HG03039 (cell line): ENCODE results near the gene EGFL7.

Source experiments
- ATAC-seq: cut with Tn5 transposase; IDR thresholded peaks from one replicate; pipeline ENCODE4 v1.9.1; 2021; ENCODE audit warnings: mild to moderate bottlenecking, moderate library complexity; ENCODE audit not compliant: unreplicated experiment

The EGFL7 gene

DNA sequence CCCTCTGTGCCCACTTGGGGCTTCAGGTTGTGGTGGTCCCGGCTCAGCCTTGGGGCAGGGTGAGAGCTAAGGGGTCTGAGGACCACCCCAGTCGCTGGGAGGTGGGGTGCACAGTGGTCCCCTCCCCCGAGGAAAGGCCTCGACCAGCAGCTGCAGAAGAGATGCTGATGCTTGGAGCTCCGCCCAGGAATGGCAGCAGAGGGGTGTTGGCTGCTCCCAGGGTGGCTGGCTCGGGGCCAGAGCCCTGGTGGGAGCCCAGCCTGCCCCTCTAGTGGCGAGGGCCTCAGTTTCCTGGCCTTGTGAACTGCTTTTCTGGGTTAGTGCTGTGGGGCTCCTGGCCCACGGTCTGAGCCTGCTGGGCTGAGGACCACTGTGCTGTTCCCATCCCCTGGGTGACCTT is 50.8 kb downstream of the EGFL7 start:
- ATAC-seq: no peak

DNA sequence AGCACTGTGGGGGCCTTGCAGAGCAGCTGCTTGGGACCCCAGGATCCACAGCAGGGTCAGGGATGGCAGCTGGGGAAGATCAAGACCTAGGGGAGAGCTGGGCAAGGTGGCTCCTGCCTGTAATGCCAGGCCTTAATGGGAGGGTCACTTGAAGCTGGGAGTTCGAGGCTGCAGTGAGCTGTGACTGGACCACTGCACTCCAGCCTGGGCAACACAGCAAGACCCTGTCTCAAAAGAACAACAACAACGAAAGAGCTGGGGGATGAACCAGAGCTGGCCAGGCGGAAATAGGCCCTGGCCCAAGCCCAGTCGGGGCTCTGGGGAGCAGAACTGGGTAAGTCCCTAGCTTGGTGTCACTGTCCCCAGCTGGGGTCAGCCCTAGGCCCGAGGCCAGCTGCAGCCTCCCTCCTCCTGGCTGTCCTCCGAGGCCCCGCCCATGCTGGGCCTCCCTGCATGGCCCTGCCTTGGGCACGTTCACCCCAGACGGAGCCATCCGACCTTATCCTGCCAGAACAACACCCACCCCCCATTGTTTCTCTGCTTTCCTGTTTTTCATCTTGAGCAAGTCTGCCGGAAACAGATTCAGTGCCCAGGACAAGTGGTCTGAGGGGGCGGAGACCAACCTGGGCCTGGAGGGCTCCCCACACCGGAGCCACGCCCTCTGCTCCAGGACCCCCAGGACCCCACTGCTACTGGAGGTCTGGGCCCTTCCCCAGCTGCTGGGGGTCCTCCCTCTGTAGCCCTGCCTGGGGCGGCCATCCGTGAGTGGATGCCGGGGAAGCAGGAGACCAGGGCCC is 51.6 kb downstream of the EGFL7 start:
- ATAC-seq: no peak

DNA sequence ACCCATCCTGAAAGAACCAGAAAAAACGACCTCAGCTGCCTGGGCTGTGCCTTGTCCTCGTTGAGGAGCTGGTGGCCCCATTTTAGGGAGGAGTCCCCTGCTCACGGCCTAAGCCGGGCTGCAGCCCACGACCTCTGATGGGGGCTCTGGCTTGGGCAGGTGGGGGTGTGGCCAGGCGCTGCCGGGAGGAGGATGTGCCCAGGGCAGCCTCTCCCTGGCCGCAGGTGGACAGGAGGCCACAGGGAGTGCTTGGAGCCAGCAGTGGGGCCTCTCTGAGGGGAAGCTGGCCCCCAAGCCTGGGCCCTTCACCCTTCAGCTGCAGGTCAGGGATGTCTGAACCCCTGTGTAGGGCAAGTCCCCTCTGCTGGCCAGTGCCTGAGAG is 52.2 kb downstream of the EGFL7 start:
- no peak for ATAC-seq

DNA sequence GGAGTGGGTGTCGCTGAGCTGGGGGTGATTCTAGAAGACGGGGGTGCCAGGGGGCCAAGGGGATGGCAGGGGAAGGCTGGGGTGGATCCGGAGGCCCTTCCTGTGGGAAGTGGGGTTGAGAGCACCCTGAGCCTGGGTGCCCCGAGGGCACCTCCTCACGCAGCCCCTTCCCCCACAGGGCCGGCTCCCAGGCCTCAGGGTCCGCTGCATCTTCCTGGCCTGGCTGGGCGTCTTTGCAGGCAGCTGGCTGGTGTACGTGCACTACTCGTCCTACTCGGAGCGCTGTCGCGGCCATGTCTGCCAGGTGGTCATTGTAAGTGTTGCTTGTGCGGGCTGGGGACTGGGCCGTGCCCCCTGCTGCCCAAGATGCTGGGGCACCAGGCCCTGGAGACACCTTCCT is 54.7 kb downstream of the EGFL7 start:
- no peak for ATAC-seq

DNA sequence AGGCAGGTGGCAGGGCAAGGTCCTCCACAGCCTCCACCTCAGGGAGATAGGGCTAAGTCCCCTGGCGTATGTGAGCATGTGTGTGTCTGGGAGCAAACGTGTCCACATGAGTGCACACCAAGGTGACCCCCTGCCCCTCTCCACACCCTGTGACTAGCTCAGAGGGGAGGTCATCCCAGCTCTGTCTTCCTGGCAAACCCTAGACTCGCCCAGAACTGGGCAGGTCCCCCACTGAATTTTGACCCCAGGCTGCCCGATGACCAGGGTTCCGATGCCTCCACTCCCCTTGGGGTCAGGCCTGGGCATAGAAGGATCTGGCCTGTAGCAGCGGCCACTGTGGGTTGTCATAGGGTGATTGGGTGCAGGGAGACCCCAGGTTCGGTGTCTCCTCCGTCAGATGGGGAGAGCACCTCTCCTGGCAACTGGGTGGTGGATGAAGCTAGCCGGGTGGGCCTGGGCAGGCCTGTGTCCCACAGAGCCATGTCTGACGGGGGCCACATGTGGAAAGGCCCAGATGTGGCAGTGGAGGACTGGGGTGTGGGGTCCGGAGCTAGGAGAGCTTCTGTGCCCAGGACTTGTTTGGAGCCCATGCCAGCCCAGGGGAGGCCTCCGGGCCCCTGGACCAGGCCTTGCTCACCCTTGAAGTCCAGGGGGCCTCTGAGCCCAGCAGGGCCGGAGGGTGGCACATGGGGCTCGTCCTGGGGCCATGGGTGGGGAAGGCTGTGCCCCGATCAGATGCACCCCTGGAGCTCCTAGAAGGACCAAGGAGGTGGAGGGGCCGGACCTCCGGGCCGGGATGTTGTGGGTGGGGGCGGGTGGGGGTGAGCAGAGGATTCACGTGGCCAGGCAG is 55.9 kb downstream of the EGFL7 start:
- no peak for ATAC-seq

DNA sequence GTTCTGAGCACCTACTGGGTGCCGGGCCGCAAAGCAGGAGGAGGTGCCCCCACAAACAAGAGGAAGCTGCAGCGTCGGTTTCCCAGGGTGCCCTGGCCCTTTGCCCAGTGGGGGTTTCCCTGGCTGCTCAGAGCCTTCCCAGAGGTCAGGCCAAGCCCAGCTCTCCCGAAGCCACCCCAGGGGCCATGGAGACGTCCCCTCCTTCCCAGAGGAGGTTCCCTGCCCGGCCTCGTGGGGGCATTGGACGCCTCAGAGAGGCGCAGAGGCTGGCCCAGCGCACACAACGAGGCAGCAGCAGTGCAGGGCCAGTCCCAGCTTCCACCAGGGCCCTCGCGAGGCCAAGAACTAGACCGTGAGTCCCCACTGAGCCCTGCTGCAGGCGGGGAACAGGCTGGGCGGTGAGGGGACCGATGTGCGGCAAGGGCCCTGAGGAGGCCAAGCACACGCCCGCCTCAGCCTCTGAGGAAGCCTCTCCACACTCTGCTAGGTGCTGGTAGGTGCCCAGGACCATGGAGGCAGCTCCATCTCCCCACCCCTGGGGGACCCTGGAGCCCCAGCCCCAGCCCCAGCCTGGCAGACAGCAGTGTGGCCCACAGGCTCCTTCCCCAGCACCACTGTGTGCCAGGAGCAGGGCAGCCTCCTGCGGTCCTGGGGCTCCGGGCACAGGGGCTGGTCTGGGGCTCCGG is 56.6 kb downstream of the EGFL7 start:
- ATAC-seq: no peak

DNA sequence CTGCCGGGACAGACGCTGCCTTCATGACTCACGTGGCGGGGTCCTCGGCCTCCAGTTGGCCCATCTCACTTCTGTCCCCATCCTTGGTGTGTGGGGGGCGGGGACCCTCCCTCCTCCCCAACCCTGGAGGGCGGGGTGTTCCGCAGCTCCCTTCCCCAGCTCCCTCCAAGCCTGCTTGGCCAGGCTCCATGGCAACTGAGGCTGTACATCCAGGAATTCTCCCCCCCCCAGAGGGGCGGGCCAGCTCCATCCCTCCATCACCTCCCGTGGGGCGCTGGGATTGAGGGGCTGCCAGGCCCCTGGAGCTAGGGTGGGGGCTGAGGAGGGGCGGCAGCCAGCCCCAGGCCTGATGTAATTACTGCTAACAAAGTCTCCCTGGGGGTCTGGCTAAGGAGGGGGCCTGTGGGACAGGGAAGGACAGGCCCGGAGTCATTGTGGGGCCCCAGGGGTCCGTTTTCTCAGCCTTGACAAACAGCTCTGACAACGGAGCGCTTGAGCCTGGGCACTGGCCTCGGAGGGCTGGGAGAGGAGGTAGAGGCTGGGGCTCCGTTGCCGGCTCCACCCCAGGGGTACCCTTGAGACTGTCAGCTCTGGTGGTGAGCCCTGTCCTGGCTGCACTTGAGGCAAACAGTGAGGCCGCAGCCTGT is 57.7 kb downstream of the EGFL7 start:
- ATAC-seq: no peak

DNA sequence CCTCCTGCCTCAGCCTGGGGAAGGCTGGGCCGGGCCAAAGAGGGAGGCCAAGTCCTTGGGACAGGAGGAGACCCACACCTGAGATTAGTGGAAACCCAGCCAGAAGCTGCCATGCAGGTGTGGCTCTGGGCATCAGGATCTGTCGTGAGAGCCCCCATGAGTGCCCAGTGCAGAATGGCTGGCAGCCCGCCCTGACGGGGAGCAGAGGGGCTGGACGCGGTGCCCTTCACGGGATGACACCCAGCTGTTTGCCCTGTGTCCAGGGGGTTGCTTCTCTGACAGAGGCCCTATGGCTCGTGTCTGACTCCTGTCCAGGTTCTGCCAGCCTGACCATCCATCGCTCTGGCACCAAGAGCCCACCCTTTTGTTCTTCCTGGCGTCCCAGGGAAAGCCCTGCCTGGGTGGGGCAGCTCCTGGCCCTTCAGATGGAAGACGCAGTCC is 58.2 kb downstream of the EGFL7 start:
- no peak for ATAC-seq

DNA sequence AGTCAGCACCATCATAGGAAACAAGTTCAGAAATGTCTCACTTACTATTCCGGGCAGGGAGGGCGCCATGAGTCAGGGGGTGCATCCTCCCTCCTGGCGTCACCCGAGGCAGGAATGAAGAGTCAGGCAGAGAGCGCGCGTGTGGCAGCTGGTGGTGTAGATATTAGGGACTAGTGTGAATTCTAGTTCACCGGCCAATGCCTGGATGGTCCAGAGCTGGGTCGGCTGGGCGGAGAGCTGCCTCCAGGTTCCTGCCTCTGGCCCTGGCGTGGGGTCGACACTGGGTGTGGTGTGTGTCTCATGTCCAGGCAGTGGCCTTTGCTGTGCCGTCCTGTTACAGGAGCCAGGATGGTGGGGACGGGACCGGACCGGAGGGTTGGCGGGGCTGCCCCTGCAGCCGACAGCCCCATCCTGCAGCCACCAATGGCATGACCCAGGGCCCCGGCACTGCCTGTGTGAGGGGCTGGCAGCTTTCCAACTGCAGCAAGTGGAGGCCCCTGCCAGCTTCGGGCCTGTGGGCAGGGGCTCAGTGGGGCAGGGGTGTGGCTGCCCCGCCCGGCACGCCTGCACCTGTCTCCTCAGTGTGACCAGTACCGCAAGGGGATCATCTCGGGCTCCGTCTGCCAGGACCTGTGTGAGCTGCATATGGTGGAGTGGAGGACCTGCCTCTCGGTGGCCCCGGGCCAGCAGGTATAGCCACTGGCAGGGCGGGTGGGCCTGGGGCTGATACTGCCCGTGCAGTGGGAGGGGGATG is 58.8 kb downstream of the EGFL7 start:
- no peak for ATAC-seq
